Measurements from ENCODE around the gene CRYAB.
A peak's percentile ranks its signal among the peaks of the same experiment; 100 is the strongest.

CRYAB gene

GRCh38 chr11:111911563-111912401, at the start of gene CRYAB:
Gene CRYAB (minus strand): TSS chr11:111911770. CDS start chr11:111911724, 46 bp downstream.
- no peak for DNase-seq

- no peak for DNase-seq
These were observed 49.3 kb upstream of the CRYAB start for GRCh38 chr11:111960916-111961315.

- DNase-seq = peak; percentile 94
These were observed 46.3 kb upstream of the CRYAB start for GRCh38 chr11:111957663-111958444.

- DNase-seq = peak; percentile 72
These were observed 42.6 kb upstream of the CRYAB start for GRCh38 chr11:111954154-111954553.

GRCh38 chr11:111951565-111951964, 40.0 kb upstream of the CRYAB start:
- DNase-seq = no peak

- DNase-seq = no peak
These were observed 38.2 kb upstream of the CRYAB start for GRCh38 chr11:111949519-111950426.

- DNase-seq = no peak
These were observed 35.6 kb upstream of the CRYAB start for GRCh38 chr11:111947143-111947542.

GRCh38 chr11:111946499-111946898, 34.9 kb upstream of the CRYAB start:
- no peak for DNase-seq

- DNase-seq = no peak
These were observed 33.6 kb upstream of the CRYAB start for GRCh38 chr11:111945198-111945597.

- DNase-seq = no peak
These were observed 33.1 kb upstream of the CRYAB start for GRCh38 chr11:111944651-111945051.

GRCh38 chr11:111944139-111944538, 32.6 kb upstream of the CRYAB start:
- no peak for DNase-seq

- no peak for DNase-seq
These were observed 31.3 kb upstream of the CRYAB start for GRCh38 chr11:111942829-111943228.

- DNase-seq = peak; percentile 81
These were observed 30.4 kb upstream of the CRYAB start for GRCh38 chr11:111941963-111942362.

GRCh38 chr11:111939836-111940604, 28.4 kb upstream of the CRYAB start:
- peak; percentile 23 for DNase-seq

- no peak for DNase-seq
These were observed 27.2 kb upstream of the CRYAB start for GRCh38 chr11:111938687-111939160.

- DNase-seq = no peak
These were observed 26.3 kb upstream of the CRYAB start for GRCh38 chr11:111937844-111938243.

GRCh38 chr11:111937461-111937769, 25.8 kb upstream of the CRYAB start:
- DNase-seq = no peak

- DNase-seq = no peak
These were observed 24.5 kb upstream of the CRYAB start for GRCh38 chr11:111936040-111936540.

- DNase-seq = no peak
These were observed 23.9 kb upstream of the CRYAB start for GRCh38 chr11:111935317-111936039.

- no peak for DNase-seq
These were observed 22.7 kb upstream of the CRYAB start for GRCh38 chr11:111934306-111934705.

- DNase-seq = no peak
These were observed 22.3 kb upstream of the CRYAB start for GRCh38 chr11:111933872-111934271.

Measured in NCI-H2171 treated with DMSO at 0.1 percent for 48 hours (cell line).